GM12878 (cell line): Measurements from ENCODE around the gene MAD1L1. TPM values are rescaled to one million over a fixed set of nuclear protein-coding genes. Genes with fewer than 3 reads are reported as not detected.

Experiments
- ATAC-seq: fragments of 200-7000 bp; cut with Tn5 transposase; 3 replicates; pipeline ENCODE4 v1.9.1; 2020; ENCODE audit warnings: mild to moderate bottlenecking, moderate library complexity
- BruUV-seq: library from RNA; stranded (reverse); fragments of 400-500 nt; replicated peaks from 2 replicates; lab custom pipeline; 2021; lab: Mats Ljungman, UMichigan
- CTCF ChIA-PET: fragments of 300-600 bp; sonication (Branson Sonifier 250); formaldehyde crosslinking; extraction: SDS; loops from one replicate; lab custom pipeline; 2021; ENCODE audit warnings: inconsistent platforms; lab: Yijun Ruan, JAX
- POLR2A ChIA-PET: fragments of 350-600 bp; formaldehyde crosslinking; extraction: SDS; loops from one replicate; lab custom pipeline; 2021; ENCODE audit warnings: inconsistent platforms; lab: Charles Lee
- RAD21 ChIA-PET: fragments of 300-600 bp; sonication (Branson Sonifier 250); formaldehyde crosslinking; loops from one replicate; lab custom pipeline; 2023; ENCODE audit warnings: antibody characterized with exemption; ENCODE audit not compliant: unreplicated experiment; lab: Charles Lee
- SMC1A ChIA-PET: fragments of 300-600 bp; sonication (Branson Sonifier 250); formaldehyde crosslinking; loops from one replicate; lab custom pipeline; 2023; ENCODE audit not compliant: unreplicated experiment, uncharacterized antibody; lab: Charles Lee
- DNase-seq: peaks from one replicate; pipeline ENCODE4 v3.0.0-alpha.2; 2011; ENCODE audit warnings: low read depth, low spot score
- FAIRE-seq: peaks from 3 replicates; lab custom pipeline; 2011; peaks lifted over from hg19 to GRCh38; lab: Jason Lieb, UNC
- H2AFZ ChIP-seq: 2 replicates; pipeline ENCODE4 v1.6.0; 2011; ENCODE audit warnings: low read depth, low read length, control low read depth; ENCODE audit not compliant: control insufficient read depth
- H3K27ac ChIP-seq: 2 replicates; pipeline ENCODE4 v1.5.1; 2011; ENCODE audit warnings: control low read depth; ENCODE audit not compliant: control insufficient read depth, insufficient read depth
- H3K27me3 ChIP-seq, 2 experiments: replicated peaks in 1 of 2; 2 replicates each; pipeline versions ENCODE4 v1.6.0 to v1.6.1; 2011; ENCODE audit warnings: low read length in 1 of 2; ENCODE audit not compliant: control insufficient read depth in 2 of 2, insufficient read depth in 2 of 2
- H3K36me3 ChIP-seq, 2 experiments: 2 replicates each; pipeline ENCODE4 v1.5.1; 2011; ENCODE audit warnings: low read length in 1 of 2; ENCODE audit not compliant: control insufficient read depth in 2 of 2, insufficient read depth in 2 of 2
- H3K4me1 ChIP-seq: 2 replicates; pipeline ENCODE4 v1.6.1; 2011; ENCODE audit warnings: mild to moderate bottlenecking, low read length, moderate library complexity, mixed read lengths; ENCODE audit not compliant: control insufficient read depth, insufficient read depth
- H3K4me2 ChIP-seq: 2 replicates; pipeline ENCODE4 v1.6.0; 2011; ENCODE audit warnings: control low read depth; ENCODE audit not compliant: control insufficient read depth, insufficient read depth
- H3K4me3 ChIP-seq: fragments of 200-600 bp; sonication (generic); 2 replicates; pipeline ENCODE4 v1.5.1; 2016
- H3K79me2 ChIP-seq: 2 replicates; pipeline ENCODE4 v1.6.0; 2011; ENCODE audit warnings: low read length; ENCODE audit not compliant: control insufficient read depth, insufficient read depth
- H3K9ac ChIP-seq: 2 replicates; pipeline ENCODE4 v1.8.0; 2011; ENCODE audit warnings: low read length, control low read depth, mixed read lengths; ENCODE audit not compliant: control insufficient read depth, insufficient read depth
- H3K9me3 ChIP-seq: replicated peaks from 3 replicates; pipeline ENCODE4 v1.5.1; 2011; ENCODE audit warnings: mild to moderate bottlenecking, low read length; ENCODE audit not compliant: control insufficient read depth, insufficient read depth
- H4K20me1 ChIP-seq: 2 replicates; pipeline ENCODE4 v1.6.0; 2011; ENCODE audit not compliant: control insufficient read depth, insufficient read depth
- CREM ChIP-seq: IDR thresholded peaks from 2 replicates; pipeline ENCODE4 v1.6.1; 2014; ENCODE audit warnings: antibody characterized with exemption, low read depth
- E2F4 ChIP-seq: IDR thresholded peaks from 2 replicates; pipeline ENCODE4 v1.6.1; 2012; ENCODE audit warnings: low read depth, low read length, improper control_type of control experiment
- PBX3 ChIP-seq: IDR thresholded peaks from 2 replicates; pipeline ENCODE4 v1.6.1; 2011; ENCODE audit warnings: mild to moderate bottlenecking, low read depth, low read length, moderate library complexity; ENCODE audit not compliant: insufficient replicate concordance
- SMAD1 ChIP-seq: fragments of 450-650 bp; IDR thresholded peaks from 2 replicates; pipeline ENCODE4 v1.6.1; 2018; ENCODE audit warnings: mild to moderate bottlenecking, low read depth; ENCODE audit not compliant: partially characterized antibody
- USF2 ChIP-seq: IDR thresholded peaks from 2 replicates; pipeline ENCODE4 v1.6.1; 2011; ENCODE audit warnings: low read depth, low read length, improper control_type of control experiment, borderline replicate concordance
- WGBS: methylation state at CpG from one replicate; pipeline ENCODE4 v1.1.6; 2016; ENCODE audit warnings: low lambda C conversion rate; ENCODE audit not compliant: insufficient replicate concordance, insufficient coverage; ENCODE audit errors: missing lambda C conversion rate; 5-methylcytosine and 5-hydroxymethylcytosine counted together
- in situ Hi-C: fragments of 300-500 bp; cut with MboI; formaldehyde crosslinking; loops from 9 replicates; pipeline ENCODE4 v1.14.3; 2018; ENCODE audit warnings: mixed read lengths
- intact Hi-C: fragments of 100-400 bp; cut with micrococcal nuclease; formaldehyde crosslinking; loops from one replicate; pipeline ENCODE4 v1.14.2; 2022; ENCODE audit not compliant: unreplicated experiment
- polyA plus RNA-seq, 11 experiments: library from polyadenylated mRNA; depleted of rRNA in 4 of 11; unstranded in 6 of 11; stranded (reverse) in 5 of 11; fragments of >200 nt; fragmentation: Nextera tagmentation in 4 of 11; fragmentation: Illumina TruSeq in 1 of 11; extraction: Ambion mirVana in 4 of 11; extraction: Trizol in 1 of 11; gene quantifications; 1 replicate in 1 of 11; 2 replicates in 10 of 11; pipeline versions ENCODE4 v1.2.1 to v1.2.3, GENCODE V29; 2011 to 2016; ENCODE audit warnings: inconsistent platforms in 2 of 11, missing spikeins in 2 of 11, low read depth in 1 of 11
- total RNA-seq, 4 experiments: library from RNA; depleted of rRNA in 3 of 4; stranded (reverse); fragments of >200 nt in 3 of 4; fragmentation: Illumina TruSeq in 1 of 4; extraction: Trizol in 1 of 4; gene quantifications; 2 replicates each; pipeline versions ENCODE4 v1.2.1 to v1.2.3, GENCODE V29; 2013 to 2021

MAD1L1 gene
- total and polyA plus RNA-seq, 10 of the 15 experiments (the other 5 are each of a cell fraction or from before 2014, with no cell fraction given) = 2.2 to 76.8 (median 38.3) TPM

DNA sequence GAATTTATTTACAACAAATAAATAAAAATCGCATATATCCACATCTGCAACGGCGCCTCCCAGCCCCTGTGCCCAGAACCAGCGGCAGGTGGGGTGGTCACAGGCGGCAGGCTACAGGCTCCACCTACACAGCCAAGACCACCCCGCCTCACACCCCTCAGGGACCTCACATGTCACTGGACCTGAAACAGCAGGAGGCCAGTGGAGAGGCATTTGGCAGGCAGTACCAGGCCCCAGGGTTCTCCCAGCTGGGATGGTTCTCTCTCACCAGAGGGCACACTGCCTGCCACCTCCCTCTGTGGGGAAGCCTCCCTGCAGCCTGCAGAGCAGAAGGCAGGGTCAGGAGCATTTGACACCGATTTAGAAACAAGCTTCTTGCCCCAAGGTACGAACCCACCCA, 81.5 kb downstream of the MAD1L1 start:
- CTCF ChIA-PET = no interaction called here
- FAIRE-seq = no peak
- no peaks in the 10 kb centered on the region for H3K4me1 ChIP-seq
- WGBS = 83% methylated on average over 8 of the region's 8 CpGs
- no peak overlapping the region for H3K4me2 ChIP-seq
- H2AFZ ChIP-seq = no peak overlapping the region
- no TSS peak for BruUV-seq
- no peaks in the 10 kb centered on the region for H3K9me3 ChIP-seq
- H3K4me3 ChIP-seq = no peak overlapping the region
- no peak for ATAC-seq
- SMC1A ChIA-PET = interaction anchor here (0.7 to 1.5 kb wide), 3 partner anchors 31 to 51 kb away, joined by 3 read pairs; no protein-coding TSS in a partner anchor
- TF ChIP-seq USF2 (no peak), E2F4 (no peak), CREM (no peak), SMAD1 (no peak), PBX3 (no peak)
- no peak overlapping the region for H3K27ac ChIP-seq
- RAD21 ChIA-PET = no interaction called here
- in situ Hi-C loops = no loop called here
- H3K36me3 ChIP-seq = peaks cover 18 to 19% of the 10 kb centered on the region in 2 experiments; a peak in 3 of 4 replicates
- intact Hi-C loops = no loop called here
- no peaks in the 10 kb centered on the region for H3K79me2 ChIP-seq
- no peaks in the 10 kb centered on the region for H4K20me1 ChIP-seq
- no peaks in the 10 kb centered on the region for H3K27me3 ChIP-seq
- DNase-seq = no peak
- no peak overlapping the region for H3K9ac ChIP-seq
- POLR2A ChIA-PET = no interaction called here
